ENCODE measurements around the gene ADAMTSL4. TPM values are rescaled to one million over a fixed set of nuclear protein-coding genes. Genes with fewer than 3 reads are reported as not detected.

ADAMTSL4 gene
- total RNA-seq, 1 experiment from 2014 or later: 9.5 TPM

DNA sequence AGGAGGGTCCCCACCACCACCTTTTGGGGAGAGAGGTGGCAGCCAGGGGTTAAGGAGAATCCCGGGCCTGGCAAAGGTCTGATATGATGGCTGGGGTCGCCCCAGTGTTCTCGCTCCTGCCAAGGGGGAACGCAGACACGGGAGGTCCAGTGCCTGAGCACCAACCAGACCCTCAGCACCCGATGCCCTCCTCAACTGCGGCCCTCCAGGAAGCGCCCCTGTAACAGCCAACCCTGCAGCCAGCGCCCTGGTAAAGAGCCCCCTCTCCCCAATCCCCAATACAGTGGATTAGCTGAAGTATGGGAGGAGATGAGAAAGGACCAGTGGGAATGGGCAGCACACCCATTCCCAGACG is 10.4 kb downstream of the ADAMTSL4 start:
- TF ChIP-seq, protein P1, sequence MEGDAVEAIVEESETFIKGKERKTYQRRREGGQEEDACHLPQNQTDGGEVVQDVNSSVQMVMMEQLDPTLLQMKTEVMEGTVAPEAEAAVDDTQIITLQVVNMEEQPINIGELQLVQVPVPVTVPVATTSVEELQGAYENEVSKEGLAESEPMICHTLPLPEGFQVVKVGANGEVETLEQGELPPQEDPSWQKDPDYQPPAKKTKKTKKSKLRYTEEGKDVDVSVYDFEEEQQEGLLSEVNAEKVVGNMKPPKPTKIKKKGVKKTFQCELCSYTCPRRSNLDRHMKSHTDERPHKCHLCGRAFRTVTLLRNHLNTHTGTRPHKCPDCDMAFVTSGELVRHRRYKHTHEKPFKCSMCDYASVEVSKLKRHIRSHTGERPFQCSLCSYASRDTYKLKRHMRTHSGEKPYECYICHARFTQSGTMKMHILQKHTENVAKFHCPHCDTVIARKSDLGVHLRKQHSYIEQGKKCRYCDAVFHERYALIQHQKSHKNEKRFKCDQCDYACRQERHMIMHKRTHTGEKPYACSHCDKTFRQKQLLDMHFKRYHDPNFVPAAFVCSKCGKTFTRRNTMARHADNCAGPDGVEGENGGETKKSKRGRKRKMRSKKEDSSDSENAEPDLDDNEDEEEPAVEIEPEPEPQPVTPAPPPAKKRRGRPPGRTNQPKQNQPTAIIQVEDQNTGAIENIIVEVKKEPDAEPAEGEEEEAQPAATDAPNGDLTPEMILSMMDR (IDR thresholded peaks at IDR 0.05): no peak
- no peak for TF ChIP-seq SIN3A (IDR thresholded peaks at IDR 0.05; ENCODE audit: borderline replicate concordance, insufficient read depth, low read depth, low read length)
- H3K36me3 ChIP-seq (ENCODE audit: control insufficient read depth, insufficient read depth, low read length): no peaks in the 10 kb centered on the region
- no peak for ATAC-seq
- in situ Hi-C loops (cut with HindIII; ENCODE audit: low pct_unique_long_range_greater_than_20kb, low sequenced_read_pairs) (no loop called here), intact Hi-C loops (cut with micrococcal nuclease; ENCODE audit: unreplicated experiment) (loop anchor here (5.0 kb wide), 2 partner anchors 63 to 253 kb away; no protein-coding TSS in a partner anchor)
- H3K27ac ChIP-seq (ENCODE audit: low read length): peak overlapping the region; percentile 42; the same call in 1 of the 2 replicates
- no peaks in the 10 kb centered on the region for H3K27me3 ChIP-seq (ENCODE audit: control insufficient read depth, insufficient read depth, low read length)
- CTCF ChIA-PET: interaction anchor here (0.6 to 2.3 kb wide), 3 partner anchors 8 to 57 kb away, joined by 5 to 10 read pairs (median 7); partner anchors contain the start of gene MCL1
- no TSS peak for BruUV-seq (replicated peaks)
- DNase-seq (ENCODE audit: low read depth, low spot score): no peak
- H3K4me3 ChIP-seq (ENCODE audit: low read depth in 2 of 2, low read length in 2 of 2): no peak overlapping the region
- peaks cover 43% of the 10 kb centered on the region for H3K4me1 ChIP-seq (ENCODE audit: control insufficient read depth, insufficient read depth, low read length)
- no peaks in the 10 kb centered on the region for H3K9me3 ChIP-seq (ENCODE audit: control insufficient read depth, insufficient read depth, low read depth, low read length)
- POLR2A ChIA-PET: no interaction called here

DNA sequence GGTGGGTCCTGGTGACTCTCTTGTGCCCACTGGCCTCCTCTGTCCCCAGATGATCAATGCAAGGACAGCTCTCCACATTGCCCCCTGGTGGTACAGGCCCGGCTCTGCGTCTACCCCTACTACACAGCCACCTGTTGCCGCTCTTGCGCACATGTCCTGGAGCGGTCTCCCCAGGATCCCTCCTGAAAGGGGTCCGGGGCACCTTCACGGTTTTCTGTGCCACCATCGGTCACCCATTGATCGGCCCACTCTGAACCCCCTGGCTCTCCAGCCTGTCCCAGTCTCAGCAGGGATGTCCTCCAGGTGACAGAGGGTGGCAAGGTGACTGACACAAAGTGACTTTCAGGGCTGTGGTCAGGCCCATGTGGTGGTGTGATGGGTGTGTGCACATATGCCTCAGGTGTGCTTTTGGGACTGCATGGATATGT is 10.8 kb downstream of the ADAMTSL4 start:
- no peaks in the 10 kb centered on the region for H3K36me3 ChIP-seq (ENCODE audit: control insufficient read depth, insufficient read depth, low read length)
- no peaks in the 10 kb centered on the region for H3K27me3 ChIP-seq (ENCODE audit: control insufficient read depth, insufficient read depth, low read length)
- intact Hi-C loops (cut with micrococcal nuclease; ENCODE audit: unreplicated experiment) (loop anchor here (5.0 kb wide), 2 partner anchors 62 to 252 kb away; no protein-coding TSS in a partner anchor), in situ Hi-C loops (cut with HindIII; ENCODE audit: low pct_unique_long_range_greater_than_20kb, low sequenced_read_pairs) (no loop called here)
- POLR2A ChIA-PET: interaction anchor here (1.2 kb wide), 1 partner anchor 9 kb away, joined by 3 read pairs; no protein-coding TSS in a partner anchor
- peak overlapping the region; percentile 98 for H3K27ac ChIP-seq (ENCODE audit: low read length)
- H3K9me3 ChIP-seq (ENCODE audit: control insufficient read depth, insufficient read depth, low read depth, low read length): no peaks in the 10 kb centered on the region
- no peak overlapping the region for H3K4me3 ChIP-seq (ENCODE audit: low read depth in 2 of 2, low read length in 2 of 2)
- CTCF ChIA-PET: interaction anchor here (0.6 to 2.3 kb wide), 7 partner anchors 8 to 253 kb away, joined by 3 to 10 read pairs (median 5); partner anchors contain the start of gene MCL1
- TF ChIP-seq SIN3A (IDR thresholded peaks at IDR 0.05; ENCODE audit: borderline replicate concordance, insufficient read depth, low read depth, low read length): no peak
- no peak for TF ChIP-seq REST (IDR thresholded peaks at IDR 0.05; ENCODE audit: insufficient read depth in 1 of 2, low read depth in 2 of 2, low read length in 1 of 2)
- TF ChIP-seq, protein P1 (IDR thresholded peaks at IDR 0.05): peak; percentile 95
- no TSS peak for BruUV-seq (replicated peaks)
- ATAC-seq: no peak
- H3K4me1 ChIP-seq (ENCODE audit: control insufficient read depth, insufficient read depth, low read length): peaks cover 47% of the 10 kb centered on the region
- no peak for DNase-seq (ENCODE audit: low read depth, low spot score)

All from Panc1 (cell line).